BLaER1 treated with 17β-estradiol and CSF1 and Interleukin-3, amounts not matched to agents 10 nM and 100 nM (cell line): ENCODE results near the gene ANO7.

Experiments
- H3K27ac ChIP-seq, 11 experiments: shearing (Covaris generic); formaldehyde crosslinking; 2 replicates each; pipeline ENCODE4 v1.8.1; 2022
- H3K27me3 ChIP-seq, 11 experiments: shearing (Covaris generic); formaldehyde crosslinking; 2 replicates each; pipeline ENCODE4 v1.8.1; 2022
- H3K36me3 ChIP-seq, 11 experiments: shearing (Covaris generic); formaldehyde crosslinking; 2 replicates each; pipeline ENCODE4 v1.8.1; 2022
- H3K4me1 ChIP-seq, 10 experiments: shearing (Covaris generic); formaldehyde crosslinking; 2 replicates each; pipeline ENCODE4 v1.8.1; 2022
- H3K4me2 ChIP-seq, 11 experiments: shearing (Covaris generic); formaldehyde crosslinking; 2 replicates each; pipeline ENCODE4 v1.8.1; 2022
- H3K4me3 ChIP-seq, 10 experiments: shearing (Covaris generic); formaldehyde crosslinking; 2 replicates each; pipeline ENCODE4 v1.8.1; 2022
- H3K9ac ChIP-seq, 11 experiments: shearing (Covaris generic); formaldehyde crosslinking; 2 replicates each; pipeline ENCODE4 v1.8.1; 2022
- H3K9me3 ChIP-seq, 11 experiments: shearing (Covaris generic); formaldehyde crosslinking; replicated peaks in 1 of 11; 2 replicates each; pipeline ENCODE4 v1.8.1; 2022
- H4K20me1 ChIP-seq, 11 experiments: shearing (Covaris generic); formaldehyde crosslinking; 2 replicates each; pipeline ENCODE4 v1.8.1; 2022
- Cebpa-rat ChIP-seq, 11 experiments: shearing (Covaris generic); IDR thresholded peaks; 2 replicates each; pipeline ENCODE4 v1.8.1; 2022

ANO7 gene

GRCh38 chr2:241237949-241238371 lies 49.5 kb downstream of the ANO7 start:
- TF ChIP-seq Cebpa-rat (IDR thresholded peaks at IDR 0.05): no peak
- H3K27ac ChIP-seq: no peak overlapping the region

GRCh38 chr2:241238693-241239198 lies 50.3 kb downstream of the ANO7 start:
- H3K4me2 ChIP-seq: no peak overlapping the region
- H3K4me3 ChIP-seq: no peak overlapping the region
- no peaks in the 10 kb centered on the region for H3K27me3 ChIP-seq
- no peaks in the 10 kb centered on the region for H3K9me3 ChIP-seq
- no peaks in the 10 kb centered on the region for H3K4me1 ChIP-seq
- H3K36me3 ChIP-seq: peaks cover 100% of the 10 kb centered on the region in 11 experiments
- no peak for TF ChIP-seq Cebpa-rat (IDR thresholded peaks at IDR 0.05)
- H3K27ac ChIP-seq: no peak overlapping the region
- no peak overlapping the region for H3K9ac ChIP-seq
- H4K20me1 ChIP-seq: peaks cover 13 to 95% (median 45%) of the 10 kb centered on the region in 11 experiments; a peak in 20 of 22 replicates

More at GRCh38 chr2:241237949-241238371, 49.5 kb downstream of the ANO7 start:
- peaks cover 12 to 97% (median 51%) of the 10 kb centered on the region in 11 experiments; a peak in 21 of 22 replicates for H4K20me1 ChIP-seq
- no peak overlapping the region for H3K9ac ChIP-seq
- H3K36me3 ChIP-seq: peaks cover 100% of the 10 kb centered on the region in 11 experiments
- no peak overlapping the region for H3K4me3 ChIP-seq
- H3K9me3 ChIP-seq: no peaks in the 10 kb centered on the region
- H3K4me2 ChIP-seq: no peak overlapping the region
- H3K27me3 ChIP-seq: no peaks in the 10 kb centered on the region
- peaks cover 0 to 5% (median 0%) of the 10 kb centered on the region in 10 experiments; a peak in 4 of 20 replicates for H3K4me1 ChIP-seq

- Histone ChIP-seq H4K20me1 (peaks cover 13 to 92% (median 36%) of the 10 kb centered on the region in 11 experiments; a peak in 19 of 22 replicates), H3K4me2 (no peak overlapping the region)
These were observed 51.2 kb downstream of the ANO7 start for GRCh38 chr2:241239552-241240202.

GRCh38 chr2:241240320-241241004 lies 52.0 kb downstream of the ANO7 start:
- H4K20me1 ChIP-seq: peaks cover 13 to 90% (median 35%) of the 10 kb centered on the region in 11 experiments; a peak in 19 of 22 replicates
- no peak for TF ChIP-seq Cebpa-rat (IDR thresholded peaks at IDR 0.05)
- H3K36me3 ChIP-seq: peaks cover 99 to 100% (median 100%) of the 10 kb centered on the region in 11 experiments
- no peak overlapping the region for H3K4me2 ChIP-seq
- no peak overlapping the region for H3K27ac ChIP-seq
- no peak overlapping the region for H3K4me3 ChIP-seq
- no peak overlapping the region for H3K9ac ChIP-seq
- H3K4me1 ChIP-seq: no peaks in the 10 kb centered on the region
- H3K9me3 ChIP-seq: no peaks in the 10 kb centered on the region
- no peaks in the 10 kb centered on the region for H3K27me3 ChIP-seq

More at GRCh38 chr2:241239552-241240202, 51.2 kb downstream of the ANO7 start:
- TF ChIP-seq Cebpa-rat (IDR thresholded peaks at IDR 0.05): no peak
- no peak overlapping the region for H3K27ac ChIP-seq
- H3K9me3 ChIP-seq: no peaks in the 10 kb centered on the region
- H3K4me1 ChIP-seq: no peaks in the 10 kb centered on the region
- no peaks in the 10 kb centered on the region for H3K27me3 ChIP-seq
- no peak overlapping the region for H3K9ac ChIP-seq
- peaks cover 100% of the 10 kb centered on the region in 11 experiments for H3K36me3 ChIP-seq
- no peak overlapping the region for H3K4me3 ChIP-seq

GRCh38 chr2:241241669-241242068 lies 53.2 kb downstream of the ANO7 start:
- TF ChIP-seq Cebpa-rat (IDR thresholded peaks at IDR 0.05): no peak
- Histone ChIP-seq H3K4me2 (no peak overlapping the region), H3K9ac (no peak overlapping the region), H3K9me3 (no peaks in the 10 kb centered on the region), H4K20me1 (peaks cover 13 to 85% (median 35%) of the 10 kb centered on the region in 11 experiments; a peak in 19 of 22 replicates), H3K27ac (no peak overlapping the region), H3K36me3 (peaks cover 99 to 100% (median 100%) of the 10 kb centered on the region in 11 experiments), H3K4me1 (no peaks in the 10 kb centered on the region), H3K4me3 (no peak overlapping the region), H3K27me3 (no peaks in the 10 kb centered on the region)

GRCh38 chr2:241242306-241242705 lies 53.8 kb downstream of the ANO7 start:
- Histone ChIP-seq H3K9me3 (no peaks in the 10 kb centered on the region), H3K4me1 (no peaks in the 10 kb centered on the region), H3K4me2 (no peak overlapping the region), H3K36me3 (peaks cover 99 to 100% (median 100%) of the 10 kb centered on the region in 11 experiments), H3K27me3 (no peaks in the 10 kb centered on the region), H3K4me3 (no peak overlapping the region), H3K27ac (no peak overlapping the region), H4K20me1 (peaks cover 13 to 88% (median 38%) of the 10 kb centered on the region in 11 experiments; a peak in 19 of 22 replicates), H3K9ac (no peak overlapping the region)
- TF ChIP-seq Cebpa-rat (IDR thresholded peaks at IDR 0.05): no peak

- Histone ChIP-seq H3K27me3 (no peaks in the 10 kb centered on the region), H3K27ac (no peak overlapping the region), H4K20me1 (peaks cover 13 to 88% (median 34%) of the 10 kb centered on the region in 11 experiments; a peak in 18 of 22 replicates), H3K9me3 (no peaks in the 10 kb centered on the region), H3K4me2 (no peak overlapping the region), H3K36me3 (peaks cover 99 to 100% (median 100%) of the 10 kb centered on the region in 11 experiments), H3K4me3 (no peak overlapping the region), H3K4me1 (no peaks in the 10 kb centered on the region), H3K9ac (no peak overlapping the region)
- TF ChIP-seq Cebpa-rat (IDR thresholded peaks at IDR 0.05): no peak
These were observed 55.9 kb downstream of the ANO7 start for GRCh38 chr2:241244368-241244767.

GRCh38 chr2:241248289-241248688 lies 59.8 kb downstream of the ANO7 start:
- H3K9ac ChIP-seq: no peak overlapping the region
- H3K4me2 ChIP-seq: no peak overlapping the region
- H3K36me3 ChIP-seq: peaks cover 99 to 100% (median 100%) of the 10 kb centered on the region in 11 experiments
- H3K4me3 ChIP-seq: no peak overlapping the region
- TF ChIP-seq Cebpa-rat (IDR thresholded peaks at IDR 0.05): no peak
- H3K27me3 ChIP-seq: no peaks in the 10 kb centered on the region
- peaks cover 4 to 88% (median 31%) of the 10 kb centered on the region in 11 experiments; a peak in 17 of 22 replicates for H4K20me1 ChIP-seq
- H3K27ac ChIP-seq: no peak overlapping the region
- H3K9me3 ChIP-seq: no peaks in the 10 kb centered on the region
- no peaks in the 10 kb centered on the region for H3K4me1 ChIP-seq

- no peaks in the 10 kb centered on the region for H3K9me3 ChIP-seq
- no peak overlapping the region for H3K4me3 ChIP-seq
- H4K20me1 ChIP-seq: peaks cover 4 to 90% (median 35%) of the 10 kb centered on the region in 11 experiments; a peak in 17 of 22 replicates
- H3K4me2 ChIP-seq: no peak overlapping the region
- H3K36me3 ChIP-seq: peaks cover 99 to 100% (median 100%) of the 10 kb centered on the region in 11 experiments
- no peaks in the 10 kb centered on the region for H3K4me1 ChIP-seq
- TF ChIP-seq Cebpa-rat (IDR thresholded peaks at IDR 0.05): no peak
- no peaks in the 10 kb centered on the region for H3K27me3 ChIP-seq
- H3K9ac ChIP-seq: no peak overlapping the region
- H3K27ac ChIP-seq: no peak overlapping the region
These were observed 60.4 kb downstream of the ANO7 start for GRCh38 chr2:241248897-241249296.
